ENCODE measurements around the gene ARHGAP33.
A peak's percentile ranks its signal among the peaks of the same experiment; 100 is the strongest.

ARHGAP33 gene

DNA sequence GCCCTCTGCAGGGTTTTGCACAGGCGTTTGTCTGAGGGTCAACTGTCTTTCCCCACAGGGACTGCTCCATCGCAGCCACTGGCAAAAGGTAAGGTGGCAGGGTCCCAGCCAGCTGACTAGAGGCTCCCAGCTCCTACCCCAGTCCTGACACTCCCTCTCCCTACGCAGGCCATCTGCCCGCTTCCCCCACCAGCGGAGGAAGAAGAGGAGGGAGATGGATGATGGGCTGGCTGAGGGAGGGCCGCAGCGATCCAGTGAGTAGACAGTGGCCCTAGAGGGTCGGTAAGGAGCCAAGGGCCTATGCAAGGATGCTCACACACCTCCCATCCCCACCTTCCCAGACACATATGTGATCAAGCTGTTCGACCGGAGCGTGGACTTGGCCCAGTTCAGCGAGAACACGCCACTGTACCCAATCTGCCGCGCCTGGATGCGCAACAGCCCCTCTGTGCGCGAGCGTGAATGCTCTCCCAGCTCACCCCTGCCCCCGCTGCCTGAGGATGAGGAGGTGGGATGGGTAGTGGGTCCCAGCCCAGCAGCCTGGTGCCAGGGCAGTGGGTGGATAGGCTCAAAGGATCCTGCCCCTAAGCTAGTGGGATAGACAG lies 22.5 kb upstream of the ARHGAP33 start:
- CTCF ChIA-PET = interaction anchor here (0.6 kb wide), 1 partner anchor 9 kb away, joined by 4 read pairs; no protein-coding TSS in a partner anchor
- no peak for DNase-seq
- peaks cover 0 to 37% (median 0%) of the 10 kb centered on the region in 5 experiments for H3K27me3 ChIP-seq (replicated peaks in 2 of 5; ENCODE audit: control insufficient read depth in 4 of 5, insufficient read depth in 5 of 5, low read length in 4 of 5)
- H3K9me3 ChIP-seq (ENCODE audit: control extremely low read depth in 1 of 5, control insufficient read depth in 4 of 5, insufficient read depth in 2 of 5, low read depth in 1 of 5, low read length in 4 of 5) = no peaks in the 10 kb centered on the region
- H3K4me1 ChIP-seq (ENCODE audit: control extremely low read depth in 1 of 4, control insufficient read depth in 4 of 4, insufficient read depth in 4 of 4, low read length in 3 of 4) = peaks cover 7 to 40% (median 29%) of the 10 kb centered on the region in 4 experiments
- no peak overlapping the region for H3K4me3 ChIP-seq (ENCODE audit: control insufficient read depth in 1 of 7, extremely low read depth in 1 of 7, insufficient read depth in 4 of 7, low read depth in 2 of 7, low read length in 6 of 7)
- POLR2A ChIA-PET = no interaction called here
- WGBS (ENCODE audit: insufficient coverage) = 95% methylated on average over 10 of the region's 20 CpGs
- peaks cover 0 to 28% (median 21%) of the 10 kb centered on the region in 4 experiments for H3K36me3 ChIP-seq (ENCODE audit: control insufficient read depth in 4 of 4, insufficient read depth in 4 of 4, low read length in 3 of 4)
- H3K27ac ChIP-seq (ENCODE audit: insufficient read depth in 1 of 2, low read depth in 1 of 2, low read length in 2 of 2, poor library complexity in 1 of 2, severe bottlenecking in 2 of 2) = no peak overlapping the region

DNA sequence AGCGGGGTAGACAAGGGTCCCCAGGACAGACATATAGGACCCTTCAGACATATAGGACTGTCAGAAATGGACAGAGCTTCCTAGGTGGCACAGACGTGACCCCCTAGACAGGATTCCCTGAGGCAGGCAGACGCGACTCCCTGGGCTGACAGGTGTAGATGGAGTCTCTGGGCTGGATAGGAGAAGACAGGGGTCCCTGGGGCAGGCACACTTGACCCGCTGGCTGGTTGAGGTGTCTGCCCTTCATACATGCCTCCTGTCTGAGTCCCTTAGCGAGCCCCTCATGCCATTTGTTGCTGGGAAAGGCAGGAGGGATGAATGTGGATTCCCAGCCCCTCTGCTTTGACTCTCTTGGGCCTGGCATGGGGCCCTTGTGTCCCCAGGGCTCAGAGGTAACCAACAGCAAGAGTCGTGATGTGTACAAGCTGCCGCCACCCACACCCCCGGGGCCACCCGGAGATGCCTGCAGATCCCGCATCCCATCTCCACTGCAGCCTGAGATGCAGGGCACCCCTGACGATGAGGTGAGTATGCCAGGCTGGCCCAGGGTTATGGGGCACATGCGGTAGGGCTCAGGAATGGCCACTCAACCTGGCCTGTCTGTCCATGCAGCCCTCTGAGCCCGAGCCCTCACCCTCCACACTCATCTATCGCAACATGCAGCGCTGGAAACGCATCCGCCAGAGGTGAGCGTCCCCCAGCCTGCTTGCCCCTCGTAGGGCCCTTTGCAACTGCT lies 21.6 kb upstream of the ARHGAP33 start:
- no peak for DNase-seq
- H3K4me1 ChIP-seq (ENCODE audit: control extremely low read depth in 1 of 4, control insufficient read depth in 4 of 4, insufficient read depth in 4 of 4, low read length in 3 of 4) = peaks cover 6 to 36% (median 28%) of the 10 kb centered on the region in 4 experiments
- no peak overlapping the region for H3K27ac ChIP-seq (ENCODE audit: insufficient read depth in 1 of 2, low read depth in 1 of 2, low read length in 2 of 2, poor library complexity in 1 of 2, severe bottlenecking in 2 of 2)
- 97% methylated on average over 19 of the region's 20 CpGs for WGBS (ENCODE audit: insufficient coverage)
- ChIA-PET POLR2A (no interaction called here), CTCF (no interaction called here)
- H3K27me3 ChIP-seq (replicated peaks in 2 of 5; ENCODE audit: control insufficient read depth in 4 of 5, insufficient read depth in 5 of 5, low read length in 4 of 5) = peaks cover 0 to 37% (median 0%) of the 10 kb centered on the region in 5 experiments
- H3K4me3 ChIP-seq (ENCODE audit: control insufficient read depth in 1 of 7, extremely low read depth in 1 of 7, insufficient read depth in 4 of 7, low read depth in 2 of 7, low read length in 6 of 7) = no peak overlapping the region
- H3K36me3 ChIP-seq (ENCODE audit: control insufficient read depth in 4 of 4, insufficient read depth in 4 of 4, low read length in 3 of 4) = peaks cover 0 to 28% (median 21%) of the 10 kb centered on the region in 4 experiments
- H3K9me3 ChIP-seq (ENCODE audit: control extremely low read depth in 1 of 5, control insufficient read depth in 4 of 5, insufficient read depth in 2 of 5, low read depth in 1 of 5, low read length in 4 of 5) = no peaks in the 10 kb centered on the region

DNA sequence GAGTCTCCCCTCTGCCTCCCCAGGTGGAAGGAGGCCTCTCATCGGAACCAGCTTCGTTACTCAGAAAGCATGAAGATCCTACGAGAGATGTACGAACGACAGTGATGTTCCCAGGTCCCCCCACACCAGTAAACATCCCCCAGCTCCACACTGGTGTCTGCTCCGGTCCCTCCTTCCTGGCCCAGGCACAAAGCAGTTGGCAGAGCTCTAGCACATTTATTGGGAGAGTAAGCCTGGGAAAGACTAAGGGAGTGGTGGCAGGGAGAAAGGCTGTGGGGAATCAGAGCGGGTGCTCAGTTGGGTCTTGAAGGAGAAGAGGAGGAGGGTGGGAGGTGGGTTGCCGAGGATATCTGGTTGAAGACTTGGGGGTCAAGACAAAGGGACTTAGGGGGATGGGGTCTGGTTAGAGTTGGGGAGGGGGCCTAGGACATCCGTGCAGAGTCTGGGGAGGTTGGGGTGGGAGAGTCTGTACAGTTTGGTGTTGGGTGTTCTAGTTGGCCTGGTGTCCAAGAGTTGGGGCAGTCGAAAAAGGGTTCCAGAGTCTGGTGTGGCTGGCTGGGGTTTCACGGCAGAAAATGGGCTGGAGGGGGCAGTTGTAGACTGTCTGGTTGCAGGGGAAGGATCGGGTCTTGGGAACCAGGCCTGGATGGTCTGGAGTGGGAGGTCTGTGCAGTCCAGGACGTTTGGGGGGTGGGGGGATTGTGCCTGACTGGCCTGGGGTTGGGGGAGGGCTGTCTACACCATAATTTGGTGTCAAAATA lies 20.8 kb upstream of the ARHGAP33 start:
- peaks cover 2 to 35% (median 27%) of the 10 kb centered on the region in 4 experiments for H3K4me1 ChIP-seq (ENCODE audit: control extremely low read depth in 1 of 4, control insufficient read depth in 4 of 4, insufficient read depth in 4 of 4, low read length in 3 of 4)
- H3K27ac ChIP-seq (ENCODE audit: insufficient read depth in 1 of 2, low read depth in 1 of 2, low read length in 2 of 2, poor library complexity in 1 of 2, severe bottlenecking in 2 of 2) = no peak overlapping the region
- no peak overlapping the region for H3K4me3 ChIP-seq (ENCODE audit: control insufficient read depth in 1 of 7, extremely low read depth in 1 of 7, insufficient read depth in 4 of 7, low read depth in 2 of 7, low read length in 6 of 7)
- H3K27me3 ChIP-seq (replicated peaks in 2 of 5; ENCODE audit: control insufficient read depth in 4 of 5, insufficient read depth in 5 of 5, low read length in 4 of 5) = peaks cover 0 to 37% (median 0%) of the 10 kb centered on the region in 5 experiments
- H3K9me3 ChIP-seq (ENCODE audit: control extremely low read depth in 1 of 5, control insufficient read depth in 4 of 5, insufficient read depth in 2 of 5, low read depth in 1 of 5, low read length in 4 of 5) = no peaks in the 10 kb centered on the region
- peaks cover 0 to 28% (median 21%) of the 10 kb centered on the region in 4 experiments for H3K36me3 ChIP-seq (ENCODE audit: control insufficient read depth in 4 of 4, insufficient read depth in 4 of 4, low read length in 3 of 4)
- 97% methylated on average over 9 of the region's 13 CpGs for WGBS (ENCODE audit: insufficient coverage)
- no peak for DNase-seq
- POLR2A ChIA-PET = no interaction called here
- CTCF ChIA-PET = no interaction called here

DNA sequence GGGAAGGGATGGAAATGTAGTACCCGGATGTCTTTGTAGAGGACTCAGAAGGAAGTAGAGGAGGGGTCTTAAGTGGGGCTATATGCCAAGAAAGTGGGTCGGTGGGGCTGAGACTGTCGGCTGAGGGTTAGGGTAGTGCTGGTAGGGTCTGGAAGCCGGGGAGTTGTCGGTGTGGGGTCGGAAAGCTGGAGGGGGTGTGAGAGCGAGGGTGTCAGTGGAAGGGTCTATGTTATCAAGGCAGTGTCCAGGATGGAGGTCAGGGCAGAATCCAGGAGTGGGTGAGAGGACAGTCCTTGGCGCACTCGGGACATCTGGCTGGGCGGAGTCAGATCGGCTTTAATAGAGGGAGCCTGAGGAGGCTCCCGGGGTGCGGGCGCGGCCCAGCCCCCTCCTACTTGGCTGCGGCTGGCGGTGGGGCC lies 20.2 kb upstream of the ARHGAP33 start:
- no peaks in the 10 kb centered on the region for H3K9me3 ChIP-seq (ENCODE audit: control extremely low read depth in 1 of 5, control insufficient read depth in 4 of 5, insufficient read depth in 2 of 5, low read depth in 1 of 5, low read length in 4 of 5)
- no peak overlapping the region for H3K27ac ChIP-seq (ENCODE audit: insufficient read depth in 1 of 2, low read depth in 1 of 2, low read length in 2 of 2, poor library complexity in 1 of 2, severe bottlenecking in 2 of 2)
- no peak for DNase-seq
- H3K36me3 ChIP-seq (ENCODE audit: control insufficient read depth in 4 of 4, insufficient read depth in 4 of 4, low read length in 3 of 4) = peaks cover 0 to 28% (median 21%) of the 10 kb centered on the region in 4 experiments
- peaks cover 0 to 37% (median 0%) of the 10 kb centered on the region in 5 experiments for H3K27me3 ChIP-seq (replicated peaks in 2 of 5; ENCODE audit: control insufficient read depth in 4 of 5, insufficient read depth in 5 of 5, low read length in 4 of 5)
- ChIA-PET POLR2A (interaction anchor here (0.5 kb wide), 1 partner anchor 76 kb away, joined by 3 read pairs; no protein-coding TSS in a partner anchor), CTCF (interaction anchor here (1.7 kb wide), 1 partner anchor 11 kb away, joined by 4 read pairs; no protein-coding TSS in a partner anchor)
- WGBS (ENCODE audit: insufficient coverage) = 67% methylated on average over 17 of the region's 17 CpGs
- H3K4me3 ChIP-seq (ENCODE audit: control insufficient read depth in 1 of 7, extremely low read depth in 1 of 7, insufficient read depth in 4 of 7, low read depth in 2 of 7, low read length in 6 of 7) = peak overlapping the region in 3 of 7 experiments; percentile 8 to 43 (median 10)
- H3K4me1 ChIP-seq (ENCODE audit: control extremely low read depth in 1 of 4, control insufficient read depth in 4 of 4, insufficient read depth in 4 of 4, low read length in 3 of 4) = peaks cover 2 to 35% (median 27%) of the 10 kb centered on the region in 4 experiments

DNA sequence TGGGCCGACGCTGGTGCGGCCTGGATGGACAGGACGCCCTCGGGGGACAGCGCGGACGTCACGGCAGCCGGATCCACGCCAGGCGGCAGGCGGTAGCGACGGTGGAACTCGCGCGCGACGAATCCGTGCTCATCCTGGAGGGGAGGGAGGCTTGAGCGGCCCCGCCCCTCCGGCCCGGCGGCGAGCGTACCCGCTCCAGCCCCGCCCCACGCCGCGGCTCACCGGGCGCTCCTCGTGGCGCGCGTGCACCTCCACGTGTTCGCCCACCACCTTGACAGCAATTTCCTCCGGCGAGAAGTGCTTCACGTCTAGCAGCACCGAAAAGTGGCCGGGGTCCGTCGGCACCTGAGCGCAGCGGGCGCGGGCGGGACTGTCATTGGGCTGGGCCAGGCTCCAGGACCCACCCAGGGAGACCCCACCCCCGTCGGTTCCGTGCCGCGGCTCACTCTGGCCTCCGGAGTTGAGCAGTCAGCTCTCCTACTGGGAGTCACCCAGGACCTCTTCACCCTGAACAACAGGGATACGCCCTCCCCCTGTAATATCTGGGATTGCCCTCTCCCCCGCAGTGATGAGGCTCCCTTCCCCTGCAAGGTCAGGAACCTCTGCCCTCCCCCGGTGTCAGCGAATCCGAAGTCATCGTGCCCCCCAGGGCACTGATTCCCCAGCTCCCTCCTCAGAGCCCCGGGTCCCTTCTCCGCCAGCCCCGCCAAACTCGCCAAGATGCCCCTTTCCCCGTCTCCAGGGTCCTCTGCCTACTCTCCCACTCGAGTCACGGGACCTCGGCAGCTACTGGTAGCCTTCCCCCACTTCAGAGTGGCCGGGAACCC lies 19.6 kb upstream of the ARHGAP33 start:
- Histone ChIP-seq H3K36me3 (ENCODE audit: control insufficient read depth in 4 of 4, insufficient read depth in 4 of 4, low read length in 3 of 4) (peaks cover 0 to 30% (median 22%) of the 10 kb centered on the region in 4 experiments), H3K27ac (ENCODE audit: insufficient read depth in 1 of 2, low read depth in 1 of 2, low read length in 2 of 2, poor library complexity in 1 of 2, severe bottlenecking in 2 of 2) (no peak overlapping the region), H3K9me3 (ENCODE audit: control extremely low read depth in 1 of 5, control insufficient read depth in 4 of 5, insufficient read depth in 2 of 5, low read depth in 1 of 5, low read length in 4 of 5) (peaks cover 0 to under 1% (median 0%) of the 10 kb centered on the region in 5 experiments), H3K4me1 (ENCODE audit: control extremely low read depth in 1 of 4, control insufficient read depth in 4 of 4, insufficient read depth in 4 of 4, low read length in 3 of 4) (peaks cover 2 to 35% (median 27%) of the 10 kb centered on the region in 4 experiments), H3K27me3 (replicated peaks in 2 of 5; ENCODE audit: control insufficient read depth in 4 of 5, insufficient read depth in 5 of 5, low read length in 4 of 5) (peaks cover 0 to 37% (median 0%) of the 10 kb centered on the region in 5 experiments), H3K4me3 (ENCODE audit: control insufficient read depth in 1 of 7, extremely low read depth in 1 of 7, insufficient read depth in 4 of 7, low read depth in 2 of 7, low read length in 6 of 7) (peak overlapping the region in 3 of 7 experiments; percentile 43 to 100 (median 99))
- 29% methylated on average over 73 of the region's 74 CpGs for WGBS (ENCODE audit: insufficient coverage)
- ChIA-PET POLR2A (interaction anchor here (0.5 kb wide), 1 partner anchor 77 kb away, joined by 3 read pairs; no protein-coding TSS in a partner anchor), CTCF (interaction anchor here (1.7 kb wide), 1 partner anchor 12 kb away, joined by 4 read pairs; no protein-coding TSS in a partner anchor)
- DNase-seq = peak in 2 of 3 donors; percentile 46 to 56
